Activated naive CD4-positive, alpha-beta T cell (primary cell): Measurements from ENCODE around the gene DNAJC4.
A peak's percentile ranks its signal among the peaks of the same experiment; 100 is the strongest.

Experiments
- DNase-seq, 4 experiments: peaks; one replicate each; lab custom pipeline; 2025; lab: John Stamatoyannopoulos, UW

The DNAJC4 gene

GRCh38 chr11:64259533-64260067 lies 29.3 kb downstream of the DNAJC4 start:
- no peak for DNase-seq

GRCh38 chr11:64260147-64260708 lies 29.9 kb downstream of the DNAJC4 start:
- DNase-seq = no peak

- DNase-seq = no peak
These were observed 31.3 kb downstream of the DNAJC4 start for GRCh38 chr11:64261556-64262080.

- no peak for DNase-seq
These were observed 32.1 kb downstream of the DNAJC4 start for GRCh38 chr11:64262271-64263002.

- DNase-seq = no peak
These were observed 32.9 kb downstream of the DNAJC4 start for GRCh38 chr11:64263021-64263946.

- DNase-seq = no peak
These were observed 33.6 kb downstream of the DNAJC4 start for GRCh38 chr11:64263947-64264317.

GRCh38 chr11:64264371-64264852 lies 34.1 kb downstream of the DNAJC4 start:
- DNase-seq = no peak

- no peak for DNase-seq
These were observed 35.1 kb downstream of the DNAJC4 start for GRCh38 chr11:64265176-64266160.

- DNase-seq = no peak
These were observed 36.0 kb downstream of the DNAJC4 start for GRCh38 chr11:64266339-64266738.

GRCh38 chr11:64267207-64267945 lies 37.0 kb downstream of the DNAJC4 start:
- DNase-seq = no peak

- no peak for DNase-seq
These were observed 37.9 kb downstream of the DNAJC4 start for GRCh38 chr11:64268025-64268892.

GRCh38 chr11:64268893-64269539 lies 38.7 kb downstream of the DNAJC4 start:
- no peak for DNase-seq

GRCh38 chr11:64269540-64270220 lies 39.3 kb downstream of the DNAJC4 start:
- peak; percentile 92 to 95 (median 94) for DNase-seq

GRCh38 chr11:64275031-64275800 lies 44.9 kb downstream of the DNAJC4 start:
- no peak for DNase-seq

GRCh38 chr11:64275841-64276240 lies 45.5 kb downstream of the DNAJC4 start:
- no peak for DNase-seq

- no peak for DNase-seq
These were observed 46.5 kb downstream of the DNAJC4 start for GRCh38 chr11:64276653-64277431.
